ELF-1 (cell line): ENCODE results near the gene CDH12.
"Not testable (repeated sequence)": the region's sequence is repeated elsewhere in the genome, so short reads cannot be mapped to it uniquely, and the experiment has no call there.

Experiments
- DNase-seq: peaks from one replicate; pipeline ENCODE4 v3.0.0-alpha.2; 2016; ENCODE audit warnings: low read depth, low spot score

Gene CDH12

GRCh38 chr5:22651355-22651754 is 201.8 kb downstream of the CDH12 start:
- no peak for DNase-seq

- no peak for DNase-seq
Observed at GRCh38 chr5:22650511-22650910, 202.6 kb downstream of the CDH12 start.

GRCh38 chr5:22649074-22649473 is 204.1 kb downstream of the CDH12 start:
- no peak for DNase-seq

- no peak for DNase-seq
Observed at GRCh38 chr5:22644859-22645258, 208.3 kb downstream of the CDH12 start.

GRCh38 chr5:22643356-22643755 is 209.8 kb downstream of the CDH12 start:
- DNase-seq, result no peak

GRCh38 chr5:22631683-22632082 is 221.5 kb downstream of the CDH12 start:
- no peak for DNase-seq

GRCh38 chr5:22627029-22627428 is 226.1 kb downstream of the CDH12 start:
- DNase-seq, result no peak

GRCh38 chr5:22625451-22625850 is 227.7 kb downstream of the CDH12 start:
- DNase-seq, result no peak

GRCh38 chr5:22621084-22621483 is 232.1 kb downstream of the CDH12 start:
- DNase-seq, result no peak

GRCh38 chr5:22615964-22616363 is 237.2 kb downstream of the CDH12 start:
- DNase-seq, result no peak

GRCh38 chr5:22614486-22615094 is 238.6 kb downstream of the CDH12 start:
- DNase-seq, result no peak

- no peak for DNase-seq
Observed at GRCh38 chr5:22612928-22613327, 240.2 kb downstream of the CDH12 start.

GRCh38 chr5:22611327-22611726 is 241.8 kb downstream of the CDH12 start:
- no peak for DNase-seq

- DNase-seq, result not testable (repeated sequence)
Observed at GRCh38 chr5:22607498-22607897, 245.6 kb downstream of the CDH12 start.

GRCh38 chr5:22605473-22605872 is 247.7 kb downstream of the CDH12 start:
- no peak for DNase-seq

GRCh38 chr5:22604711-22605110 is 248.4 kb downstream of the CDH12 start:
- DNase-seq, result no peak

- DNase-seq, result no peak
Observed at GRCh38 chr5:22598796-22599195, 254.3 kb downstream of the CDH12 start.

GRCh38 chr5:22596404-22596970 is 256.7 kb downstream of the CDH12 start:
- no peak for DNase-seq

- no peak for DNase-seq
Observed at GRCh38 chr5:22594491-22594890, 258.7 kb downstream of the CDH12 start.

- no peak for DNase-seq
Observed at GRCh38 chr5:22593592-22593991, 259.6 kb downstream of the CDH12 start.

GRCh38 chr5:22591461-22591860 is 261.7 kb downstream of the CDH12 start:
- DNase-seq, result no peak

- DNase-seq, result no peak
Observed at GRCh38 chr5:22590677-22591268, 262.4 kb downstream of the CDH12 start.

GRCh38 chr5:22577711-22578110 is 275.4 kb downstream of the CDH12 start:
- DNase-seq, result no peak
